CD4-positive, alpha-beta memory T cell (primary cell): ENCODE measurements around the gene GMNN. TPM values are rescaled to one million over a fixed set of nuclear protein-coding genes. Genes with fewer than 3 reads are reported as not detected.

Experiments
- CTCF ChIA-PET: fragments of 350-600 bp; sonication (Branson Sonifier 250); formaldehyde crosslinking; loops from one replicate; lab custom pipeline; 2021; ENCODE audit warnings: inconsistent platforms; ENCODE audit not compliant: partially characterized antibody; lab: Charles Lee
- POLR2A ChIA-PET: fragments of 350-600 bp; sonication (Branson Sonifier 250); formaldehyde crosslinking; loops from one replicate; lab custom pipeline; 2021; ENCODE audit not compliant: partially characterized antibody; lab: Charles Lee
- DNase-seq, 5 donors: peaks; one replicate each; pipeline versions ENCODE4 v3.0.0 to v3.0.0-alpha.2; 2020 to 2022; ENCODE audit warnings: mixed read lengths in 1 of 5
- H3K27ac ChIP-seq: one replicate; pipeline ENCODE4 v1.7.0; 2013; ENCODE audit warnings: low read depth, low read length
- H3K27me3 ChIP-seq: 2 replicates; pipeline ENCODE4 v1.7.0; 2013; ENCODE audit warnings: mild to moderate bottlenecking, low read length, moderate library complexity; ENCODE audit not compliant: insufficient read depth
- H3K36me3 ChIP-seq: 2 replicates; pipeline ENCODE4 v1.7.0; 2013; ENCODE audit warnings: mild to moderate bottlenecking, low read length, moderate library complexity; ENCODE audit not compliant: insufficient read depth
- H3K4me1 ChIP-seq: 2 replicates; pipeline ENCODE4 v1.7.0; 2013; ENCODE audit warnings: mild to moderate bottlenecking, low read length, moderate library complexity; ENCODE audit not compliant: insufficient read depth
- H3K4me3 ChIP-seq, 2 donors: one replicate each; pipeline ENCODE4 v1.7.0; 2013; ENCODE audit warnings: low read length in 2 of 2, mild to moderate bottlenecking in 1 of 2
- H3K9me3 ChIP-seq, 2 donors: one replicate each; pipeline ENCODE4 v1.7.0; 2013; ENCODE audit warnings: low read length in 2 of 2, control low read depth in 1 of 2; ENCODE audit not compliant: control insufficient read depth in 1 of 2
- H3K27ac Mint-ChIP-seq, 7 donors: one replicate each; pipeline ENCODE4 v1.8.0; 2020 to 2021; ENCODE audit warnings: mixed read lengths in 7 of 7, mild to moderate bottlenecking in 6 of 7, inconsistent platforms in 3 of 7, moderate library complexity in 3 of 7
- H3K27me3 Mint-ChIP-seq, 2 donors: one replicate each; pipeline ENCODE4 v1.8.0; 2020 to 2021; ENCODE audit warnings: mixed read lengths in 2 of 2
- H3K36me3 Mint-ChIP-seq, 2 donors: one replicate each; pipeline ENCODE4 v1.8.0; 2020 to 2021; ENCODE audit warnings: mixed read lengths in 2 of 2, inconsistent platforms in 1 of 2, mild to moderate bottlenecking in 1 of 2
- H3K4me1 Mint-ChIP-seq, 4 donors: one replicate each; pipeline ENCODE4 v1.8.0; 2020 to 2021; ENCODE audit warnings: mixed read lengths in 4 of 4, mild to moderate bottlenecking in 1 of 4
- H3K4me3 Mint-ChIP-seq, 8 donors: one replicate each; pipeline ENCODE4 v1.8.0; 2020 to 2021; ENCODE audit warnings: mixed read lengths in 8 of 8, mild to moderate bottlenecking in 7 of 8, moderate library complexity in 6 of 8, inconsistent platforms in 3 of 8
- H3K9me3 Mint-ChIP-seq, 8 donors: one replicate each; pipeline ENCODE4 v1.8.0; 2020 to 2021; ENCODE audit warnings: mixed read lengths in 8 of 8, mild to moderate bottlenecking in 5 of 8, inconsistent platforms in 3 of 8, moderate library complexity in 1 of 8
- intact Hi-C: fragments of 100-400 bp; cut with micrococcal nuclease; formaldehyde crosslinking; loops from one replicate; pipeline ENCODE4 v1.15.1; 2023
- polyA plus RNA-seq, 2 donors: library from polyadenylated mRNA; unstranded; fragments of 300-500 nt; fragmentation: Illumina TruSeq; gene quantifications; one replicate each; pipeline ENCODE4 v1.2.3, GENCODE V29; 2021
- total RNA-seq, 2 experiments: library from RNA; stranded (reverse); gene quantifications; one replicate each; pipeline ENCODE4 v1.2.3, GENCODE V29; 2021

GMNN gene
- total and polyA plus RNA-seq, 4 experiments from 2014 or later: 3.4 to 6.7 (median 4.9) TPM

DNA sequence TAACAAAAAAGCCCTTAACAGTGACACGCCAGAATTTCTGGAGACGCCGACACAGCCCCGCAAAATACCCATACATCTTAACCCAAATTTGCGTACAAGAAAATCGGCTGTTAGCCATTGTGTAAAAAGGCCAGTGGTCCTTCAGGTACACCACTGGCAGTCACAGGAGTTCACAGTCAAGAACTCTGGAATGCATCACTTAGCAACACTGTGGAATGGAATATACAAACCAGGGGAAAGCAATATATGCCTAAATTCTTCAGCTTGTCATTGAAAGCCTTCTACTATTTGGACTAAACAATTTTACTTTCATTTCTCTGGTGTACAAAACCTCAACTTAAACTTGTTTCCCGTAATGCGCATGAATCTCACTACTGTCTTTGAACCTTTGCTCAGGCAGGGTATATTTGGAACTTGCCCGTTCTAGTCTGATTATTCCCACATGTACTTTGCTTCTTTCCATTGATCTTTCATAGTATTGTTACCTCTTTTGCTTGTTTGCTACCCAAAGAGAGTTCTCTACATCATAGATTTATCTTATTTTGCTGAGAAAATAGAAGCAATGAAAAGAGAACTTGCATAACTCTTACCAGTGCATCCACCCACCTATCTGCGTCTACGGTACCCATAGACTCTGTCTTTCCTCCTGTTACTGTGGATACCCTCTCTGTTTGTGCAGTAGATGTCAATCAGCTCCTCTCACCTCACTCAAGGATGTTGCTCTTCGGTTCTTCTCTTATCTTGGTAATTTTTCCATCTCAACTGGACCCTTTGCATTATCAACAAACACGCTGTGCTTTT, 24.2 kb downstream of the GMNN start, which contains the start of gene ARMH2:
Gene ARMH2, minus strand, starts transcription at position 178 of the 801 bp plus-strand sequence. Its CDS starts 60 bp downstream, at position 118.
- intact Hi-C loops: no loop called here
- peaks cover 7 to 25% of the 10 kb centered on the region in 2 donors for H3K36me3 Mint-ChIP-seq

GRCh38 chr6:24799541-24799915, 24.8 kb downstream of the GMNN start:
- Mint-ChIP-seq H3K9me3 (peaks cover 0 to 5% (median 0%) of the 10 kb centered on the region in 8 donors), H3K4me3 (no peak overlapping the region), H3K4me1 (peaks cover 3 to 15% (median 8%) of the 10 kb centered on the region in 4 donors), H3K36me3 (peaks cover 8 to 28% of the 10 kb centered on the region in 2 donors), H3K27me3 (no peaks in the 10 kb centered on the region), H3K27ac (peak overlapping the region in 6 of 7 donors; percentile 8 to 63 (median 20))
- H3K4me3 ChIP-seq: no peak overlapping the region
- ChIA-PET CTCF (interaction anchor here (1.4 to 1.6 kb wide), 3 partner anchors 24 to 272 kb away, joined by 3 to 4 read pairs (median 3); no protein-coding TSS in a partner anchor), POLR2A (no interaction called here)
- no peaks in the 10 kb centered on the region for H3K27me3 ChIP-seq
- no peaks in the 10 kb centered on the region for H3K4me1 ChIP-seq
- peaks cover 9% of the 10 kb centered on the region for H3K36me3 ChIP-seq
- DNase-seq: no peak
- H3K9me3 ChIP-seq: no peaks in the 10 kb centered on the region
- H3K27ac ChIP-seq: no peak overlapping the region
- intact Hi-C loops: no loop called here

More for the DNA sequence above, 24.2 kb downstream of the GMNN start, which contains the start of gene ARMH2:
- H3K27me3 Mint-ChIP-seq: no peaks in the 10 kb centered on the region
- no peak within 1 kb of the TSS for H3K4me3 ChIP-seq
- no peaks in the 10 kb centered on the region for H3K27me3 ChIP-seq
- H3K27ac ChIP-seq: no peak within 1 kb of the TSS
- no peaks in the 10 kb centered on the region for H3K9me3 ChIP-seq
- H3K36me3 ChIP-seq: peaks cover 8% of the 10 kb centered on the region
- no peak for DNase-seq
- peaks cover 0 to 5% (median 0%) of the 10 kb centered on the region in 8 donors for H3K9me3 Mint-ChIP-seq
- H3K4me3 Mint-ChIP-seq: no peak within 1 kb of the TSS
- H3K4me1 Mint-ChIP-seq: peaks cover 3 to 15% (median 8%) of the 10 kb centered on the region in 4 donors
- H3K27ac Mint-ChIP-seq: peak within 1 kb of the TSS; percentile 8 to 83 (median 24)
- no peaks in the 10 kb centered on the region for H3K4me1 ChIP-seq
- ChIA-PET CTCF (interaction anchor here (1.4 to 1.6 kb wide), 4 partner anchors 24 to 272 kb away, joined by 3 to 4 read pairs (median 4); no protein-coding TSS in a partner anchor), POLR2A (interaction anchor here (1.1 kb wide), 2 partner anchors 11 to 219 kb away, joined by 3 to 4 read pairs; no protein-coding TSS in a partner anchor)

DNA sequence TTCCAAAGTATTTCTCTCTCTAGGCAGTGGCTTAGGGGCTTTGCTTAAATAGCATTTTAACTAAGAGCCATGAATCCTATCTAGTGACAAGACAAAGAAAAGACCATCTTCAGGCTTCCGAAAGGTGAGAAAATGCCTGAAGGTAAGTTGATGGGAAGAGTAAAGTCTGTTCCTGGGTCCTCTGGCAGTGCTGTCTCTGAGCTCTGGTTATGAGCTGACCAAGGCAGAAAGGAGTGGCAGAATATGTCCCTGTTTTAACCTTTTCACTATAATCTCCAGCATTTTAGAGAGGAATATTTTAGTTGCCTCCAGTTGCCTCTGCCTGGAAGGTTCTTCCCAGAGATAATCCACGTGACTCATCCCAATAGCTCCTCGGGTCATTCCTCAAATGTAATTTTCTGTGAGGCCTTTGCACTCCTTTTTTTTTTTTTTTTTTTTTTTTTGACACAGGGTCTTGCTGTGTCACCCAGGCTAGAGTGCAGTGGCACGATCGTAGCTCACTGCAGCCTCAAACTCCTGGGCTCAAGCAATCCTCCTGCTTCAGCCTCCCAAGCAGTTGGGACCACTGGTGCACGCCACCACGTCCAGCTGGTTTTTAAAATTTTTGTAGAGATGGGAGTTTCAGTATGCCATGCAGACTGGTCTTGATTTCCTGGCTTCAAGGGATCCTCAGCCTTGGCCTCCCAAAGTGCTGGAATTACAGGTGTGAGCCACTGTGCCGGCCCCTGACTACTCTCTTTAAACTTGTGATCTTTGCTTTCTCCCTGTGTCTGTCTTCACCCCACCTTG, 27.7 kb downstream of the GMNN start:
- Mint-ChIP-seq H3K4me3 (peak overlapping the region in 1 of 8 donors; percentile 20), H3K36me3 (peaks cover 35 to 57% of the 10 kb centered on the region in 2 donors), H3K4me1 (peaks cover 3 to 15% (median 8%) of the 10 kb centered on the region in 4 donors), H3K27ac (peak overlapping the region in 4 of 7 donors; percentile 20 to 89 (median 54)), H3K9me3 (peaks cover 0 to 5% (median 0%) of the 10 kb centered on the region in 8 donors), H3K27me3 (no peaks in the 10 kb centered on the region)
- POLR2A ChIA-PET: no interaction called here
- H3K4me3 ChIP-seq: no peak overlapping the region
- CTCF ChIA-PET: no interaction called here
- H3K27me3 ChIP-seq: no peaks in the 10 kb centered on the region
- H3K36me3 ChIP-seq: peaks cover 38% of the 10 kb centered on the region
- intact Hi-C loops: no loop called here
- H3K27ac ChIP-seq: no peak overlapping the region
- H3K9me3 ChIP-seq: no peaks in the 10 kb centered on the region
- DNase-seq: no peak
- H3K4me1 ChIP-seq: no peaks in the 10 kb centered on the region

- Histone ChIP-seq H3K9me3 (no peaks in the 10 kb centered on the region), H3K27ac (no peak overlapping the region), H3K4me1 (no peaks in the 10 kb centered on the region), H3K27me3 (no peaks in the 10 kb centered on the region), H3K4me3 (no peak overlapping the region), H3K36me3 (peaks cover 68% of the 10 kb centered on the region)
- H3K27me3 Mint-ChIP-seq: no peaks in the 10 kb centered on the region
- peaks cover 46 to 78% of the 10 kb centered on the region in 2 donors for H3K36me3 Mint-ChIP-seq
- H3K9me3 Mint-ChIP-seq: peaks cover 0 to 1% (median 0%) of the 10 kb centered on the region in 8 donors
- POLR2A ChIA-PET: interaction anchor here (1.2 kb wide), 1 partner anchor 25 kb away, joined by 3 read pairs; no protein-coding TSS in a partner anchor
- H3K27ac Mint-ChIP-seq: peak overlapping the region in 3 of 7 donors; percentile 16 to 38 (median 21)
- no peak overlapping the region for H3K4me3 Mint-ChIP-seq
- peaks cover 0 to 1% (median 0%) of the 10 kb centered on the region in 4 donors for H3K4me1 Mint-ChIP-seq
- DNase-seq: no peak
- CTCF ChIA-PET: interaction anchor here (1.0 to 1.1 kb wide), 3 partner anchors 11 to 219 kb away, joined by 3 to 4 read pairs (median 3); no protein-coding TSS in a partner anchor
- intact Hi-C loops: no loop called here
Measured at GRCh38 chr6:24807584-24807983, 32.8 kb downstream of the GMNN start.

DNA sequence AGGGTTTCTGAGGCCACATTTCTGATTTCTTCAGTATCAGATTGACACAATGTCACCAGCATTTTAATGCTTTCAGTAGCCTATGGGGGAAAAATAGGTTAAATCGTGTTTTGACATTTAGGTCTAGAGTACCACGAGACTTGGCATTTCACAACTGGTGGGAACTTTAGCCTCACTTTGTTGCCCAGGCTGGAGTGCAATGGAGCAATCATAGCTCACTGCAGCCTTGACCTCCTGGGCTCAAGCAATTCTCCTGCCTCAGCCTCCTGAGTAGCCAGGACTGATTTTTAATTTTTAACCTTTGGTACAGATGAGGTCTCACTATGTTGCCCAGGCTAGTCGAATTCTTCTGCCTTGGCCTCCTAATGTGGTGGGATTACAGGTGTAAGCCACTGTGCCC, 35.0 kb downstream of the GMNN start:
- H3K4me1 Mint-ChIP-seq: peaks cover 0 to 1% (median 0%) of the 10 kb centered on the region in 4 donors
- no peaks in the 10 kb centered on the region for H3K9me3 Mint-ChIP-seq
- Histone ChIP-seq H3K36me3 (peaks cover 61% of the 10 kb centered on the region), H3K27ac (no peak overlapping the region), H3K4me1 (no peaks in the 10 kb centered on the region), H3K4me3 (no peak overlapping the region), H3K27me3 (no peaks in the 10 kb centered on the region), H3K9me3 (no peaks in the 10 kb centered on the region)
- H3K4me3 Mint-ChIP-seq: no peak overlapping the region
- no peaks in the 10 kb centered on the region for H3K27me3 Mint-ChIP-seq
- DNase-seq: no peak
- H3K36me3 Mint-ChIP-seq: peaks cover 40 to 62% of the 10 kb centered on the region in 2 donors
- ChIA-PET POLR2A (interaction anchor here (0.9 kb wide), 1 partner anchor 11 kb away, joined by 4 read pairs; the partner anchor contains the start of gene ARMH2), CTCF (interaction anchor here (1.6 kb wide), 1 partner anchor 9 kb away, joined by 4 read pairs; no protein-coding TSS in a partner anchor)
- intact Hi-C loops: no loop called here
- H3K27ac Mint-ChIP-seq: peak overlapping the region in 5 of 7 donors; percentile 48 to 88 (median 64)

DNA sequence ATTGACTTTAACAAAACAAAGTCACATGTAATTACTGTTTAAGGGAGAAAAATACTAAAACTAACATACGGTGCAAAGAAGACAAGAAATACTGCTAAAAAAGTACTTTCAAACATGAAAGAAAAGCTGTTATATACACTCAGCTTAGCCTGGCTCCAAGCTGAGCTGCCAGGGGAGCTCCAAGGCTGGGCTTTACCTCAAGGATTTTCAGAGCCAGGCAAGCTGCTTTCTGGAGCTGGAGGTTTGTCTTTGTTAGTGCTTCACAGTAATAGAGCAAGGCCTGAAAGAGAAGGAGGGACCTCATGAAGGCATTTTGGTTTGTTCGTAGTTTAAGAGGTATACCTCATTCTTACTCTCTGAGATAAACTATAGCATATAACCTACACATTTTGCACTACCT, 43.6 kb downstream of the GMNN start:
- Histone ChIP-seq H3K36me3 (peaks cover 40% of the 10 kb centered on the region), H3K4me3 (no peak overlapping the region), H3K27me3 (no peaks in the 10 kb centered on the region), H3K4me1 (no peaks in the 10 kb centered on the region), H3K9me3 (no peaks in the 10 kb centered on the region), H3K27ac (no peak overlapping the region)
- Mint-ChIP-seq H3K4me3 (peak overlapping the region in 1 of 8 donors; percentile 8), H3K9me3 (peaks cover 0 to 2% (median 0%) of the 10 kb centered on the region in 8 donors), H3K4me1 (peaks cover 1 to 7% (median 5%) of the 10 kb centered on the region in 4 donors), H3K27me3 (no peaks in the 10 kb centered on the region), H3K36me3 (peaks cover 32 to 42% of the 10 kb centered on the region in 2 donors), H3K27ac (peak overlapping the region in 4 of 7 donors; percentile 4 to 70 (median 34))
- no peak for DNase-seq
- CTCF ChIA-PET: interaction anchor here (1.2 to 1.9 kb wide), 3 partner anchors 8 to 15 kb away, joined by 3 to 4 read pairs (median 4); no protein-coding TSS in a partner anchor
- POLR2A ChIA-PET: no interaction called here
- intact Hi-C loops: no loop called here
